Ovary (tissue), 9 donors: ENCODE measurements around the gene HOMER2. TPM values are rescaled to one million over a fixed set of nuclear protein-coding genes. Genes with fewer than 3 reads are reported as not detected.

Experiments
- DNase-seq, 5 donors: peaks; one replicate each; pipeline ENCODE4 v3.0.0-alpha.2; 2019 to 2020
- H3K27ac ChIP-seq, 2 donors: fragments of 200-600 bp; one replicate each; pipeline versions ENCODE4 v1.5.1 to v1.8.0; 2019 to 2022
- H3K27me3 ChIP-seq: fragments of 200-600 bp; one replicate; pipeline ENCODE4 v1.8.0; 2022
- H3K36me3 ChIP-seq: fragments of 200-600 bp; sonication (generic); one replicate; pipeline ENCODE4 v1.5.1; 2019
- H3K4me1 ChIP-seq: one replicate; pipeline ENCODE4 v1.8.1; 2013; ENCODE audit warnings: mild to moderate bottlenecking, moderate library complexity; ENCODE audit not compliant: insufficient read depth
- H3K4me3 ChIP-seq: fragments of 200-600 bp; sonication (generic); one replicate; pipeline ENCODE4 v1.5.1; 2017
- H3K9me3 ChIP-seq, 2 donors: fragments of 200-600 bp in 1 of 2; sonication (generic) in 1 of 2; one replicate each; pipeline versions ENCODE4 v1.5.1 to v1.8.1; 2013 to 2019; ENCODE audit warnings: mild to moderate bottlenecking in 1 of 2, moderate library complexity in 1 of 2
- EP300 ChIP-seq: sonication (generic); formaldehyde crosslinking; IDR thresholded peaks from one replicate; pipeline ENCODE4 v1.6.1; 2017; ENCODE audit warnings: antibody characterized with exemption
- POLR2A ChIP-seq: fragments of 450-650 bp; IDR thresholded peaks from one replicate; pipeline ENCODE4 v1.6.1; 2017; ENCODE audit warnings: antibody characterized with exemption, mild to moderate bottlenecking, moderate library complexity
- WGBS, 3 donors: extraction: QIAGEN DNeasy Blood & Tissue Kit in 1 of 3; methylation state at CpG; one replicate each; pipeline versions ENCODE4 v1.1.5 to v1.1.7; 2013 to 2017; 5-methylcytosine and 5-hydroxymethylcytosine counted together
- intact Hi-C, 4 donors: fragments of 100-400 bp; cut with DNase I; formaldehyde crosslinking; loops; one replicate each; pipeline versions ENCODE4 v1.11.0 to v1.15.1; 2022 to 2023
- polyA plus RNA-seq, 2 donors: library from polyadenylated mRNA; stranded (reverse); fragments of 200-250 nt in 1 of 2; fragments of 350-450 nt in 1 of 2; fragmentation: Illumina TruSeq in 1 of 2; extraction: RNeasy Lipid Tissue Mini Kit (QIAGEN cat#74804) in 1 of 2; gene quantifications; one replicate each; pipeline ENCODE4 v1.2.3, GENCODE V29; 2013 to 2014
- total RNA-seq, 7 donors: library from RNA; depleted of rRNA in 2 of 7; stranded (reverse); fragments of >200 nt in 2 of 7; fragmentation: NEBNext Ultra II Directional in 3 of 7; extraction: Animal tissue kit (Norgen Biotek cat#: 25700) in 3 of 7; gene quantifications; one replicate each; pipeline versions ENCODE4 v1.1.0 to v1.2.4, GENCODE V29; 2016 to 2023
- TF ChIP-seq, protein P1 (sequence below), 3 donors: fragments of 450-650 bp in 2 of 3; fragments of 200-600 bp in 1 of 3; IDR thresholded peaks; one replicate each; pipeline versions ENCODE4 v1.5.1 to v1.8.0; 2016 to 2022; ENCODE audit warnings: antibody characterized with exemption in 3 of 3, mild to moderate bottlenecking in 1 of 3
- donor health status: DM: no; HTN: no; CAD: no; lungs with moderate emphysema.
- donor health status: DM: no; HTN: no; CAD: no.
- donor health status: Bipolar disorder and iron deficiency.
- donor health status: DM: yes; HTN: yes; CAD: no.
- donor health status: DM: no; HTN: no; CAD: no.
- donor health status: DM: yes; HTN: yes; CAD: no.

Gene HOMER2
- total and polyA plus RNA-seq, 9 donors: 3.0 to 60.8 (median 11.0) TPM

DNA sequence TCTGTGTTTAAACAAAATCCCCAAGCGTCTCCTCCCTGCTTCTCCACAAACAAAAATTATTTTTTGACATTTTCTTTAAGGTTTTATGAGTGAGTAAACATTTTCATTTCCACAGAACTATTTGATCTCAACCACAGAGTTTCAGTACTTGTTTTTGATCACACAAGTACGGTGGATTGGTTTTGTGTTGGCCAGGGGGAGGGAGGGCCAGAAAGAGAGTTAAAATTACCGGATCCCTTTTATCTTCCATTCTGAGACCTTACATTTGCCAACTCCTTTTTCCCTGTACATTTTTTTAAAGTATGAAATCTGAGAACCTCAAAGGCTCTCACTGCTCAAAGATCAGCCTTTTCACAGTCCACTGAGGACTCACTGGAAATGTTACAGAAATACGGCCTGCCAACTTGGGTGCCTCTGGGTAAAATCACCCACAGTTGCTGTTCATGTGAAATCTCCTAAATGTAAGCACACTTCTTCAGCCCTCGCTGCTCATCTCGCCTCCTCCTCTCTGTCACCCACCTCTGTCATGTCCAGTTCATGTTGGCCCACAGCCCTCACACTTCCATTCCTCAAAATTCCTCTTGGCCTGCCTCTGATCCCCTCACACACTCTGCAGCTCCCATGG lies 1.7 kb downstream of the HOMER2 start:
- TF ChIP-seq EP300: no peak
- no peak for TF ChIP-seq POLR2A
- TF ChIP-seq, protein P1, sequence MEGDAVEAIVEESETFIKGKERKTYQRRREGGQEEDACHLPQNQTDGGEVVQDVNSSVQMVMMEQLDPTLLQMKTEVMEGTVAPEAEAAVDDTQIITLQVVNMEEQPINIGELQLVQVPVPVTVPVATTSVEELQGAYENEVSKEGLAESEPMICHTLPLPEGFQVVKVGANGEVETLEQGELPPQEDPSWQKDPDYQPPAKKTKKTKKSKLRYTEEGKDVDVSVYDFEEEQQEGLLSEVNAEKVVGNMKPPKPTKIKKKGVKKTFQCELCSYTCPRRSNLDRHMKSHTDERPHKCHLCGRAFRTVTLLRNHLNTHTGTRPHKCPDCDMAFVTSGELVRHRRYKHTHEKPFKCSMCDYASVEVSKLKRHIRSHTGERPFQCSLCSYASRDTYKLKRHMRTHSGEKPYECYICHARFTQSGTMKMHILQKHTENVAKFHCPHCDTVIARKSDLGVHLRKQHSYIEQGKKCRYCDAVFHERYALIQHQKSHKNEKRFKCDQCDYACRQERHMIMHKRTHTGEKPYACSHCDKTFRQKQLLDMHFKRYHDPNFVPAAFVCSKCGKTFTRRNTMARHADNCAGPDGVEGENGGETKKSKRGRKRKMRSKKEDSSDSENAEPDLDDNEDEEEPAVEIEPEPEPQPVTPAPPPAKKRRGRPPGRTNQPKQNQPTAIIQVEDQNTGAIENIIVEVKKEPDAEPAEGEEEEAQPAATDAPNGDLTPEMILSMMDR (IDR thresholded peaks at IDR 0.05): no peak
- no peaks in the 10 kb centered on the region for H3K27me3 ChIP-seq
- DNase-seq: no peak
- no peaks in the 10 kb centered on the region for H3K9me3 ChIP-seq
- 58 to 62% (median 62%) methylated on average over 6 of the region's 6 CpGs for WGBS, 3 donors
- H3K27ac ChIP-seq: no peak overlapping the region
- intact Hi-C loops: no loop called here
- H3K4me1 ChIP-seq: no peaks in the 10 kb centered on the region
- H3K36me3 ChIP-seq: no peaks in the 10 kb centered on the region
- no peak overlapping the region for H3K4me3 ChIP-seq

GRCh38 chr15:82950295-82950694 lies 2.2 kb downstream of the HOMER2 start:
- Histone ChIP-seq H3K27ac (no peak overlapping the region), H3K9me3 (no peaks in the 10 kb centered on the region), H3K4me3 (no peak overlapping the region), H3K27me3 (no peaks in the 10 kb centered on the region), H3K36me3 (no peaks in the 10 kb centered on the region), H3K4me1 (no peaks in the 10 kb centered on the region)
- 72 to 86% (median 82%) methylated on average over 5 of the region's 5 CpGs for WGBS, 3 donors
- no peak for DNase-seq
- intact Hi-C loops: no loop called here
- TF ChIP-seq EP300: no peak
- no peak for TF ChIP-seq POLR2A
- TF ChIP-seq, protein P1 (IDR thresholded peaks at IDR 0.05): no peak

- no peaks in the 10 kb centered on the region for H3K4me1 ChIP-seq
- DNase-seq: no peak
- no peaks in the 10 kb centered on the region for H3K27me3 ChIP-seq
- no peaks in the 10 kb centered on the region for H3K36me3 ChIP-seq
- no peak overlapping the region for H3K27ac ChIP-seq
- intact Hi-C loops: no loop called here
- TF ChIP-seq, protein P1 (IDR thresholded peaks at IDR 0.05): no peak
- TF ChIP-seq EP300 (no peak), POLR2A (no peak)
- 88 to 89% (median 89%) methylated on average over 8 of the region's 8 CpGs for WGBS, 3 donors
- H3K4me3 ChIP-seq: no peak overlapping the region
- no peaks in the 10 kb centered on the region for H3K9me3 ChIP-seq
Observed at GRCh38 chr15:82946155-82946701, 6.3 kb downstream of the HOMER2 start.

- intact Hi-C loops: no loop called here
- Histone ChIP-seq H3K36me3 (no peaks in the 10 kb centered on the region), H3K27ac (no peak overlapping the region), H3K27me3 (no peaks in the 10 kb centered on the region), H3K4me1 (no peaks in the 10 kb centered on the region), H3K4me3 (no peak overlapping the region), H3K9me3 (no peaks in the 10 kb centered on the region)
- WGBS, 3 donors: 76 to 92% (median 91%) methylated on average over 5 of the region's 5 CpGs
- TF ChIP-seq EP300: no peak
- TF ChIP-seq POLR2A: no peak
- TF ChIP-seq, protein P1 (IDR thresholded peaks at IDR 0.05): no peak
- DNase-seq: no peak
Observed at GRCh38 chr15:82945326-82945725, 7.2 kb downstream of the HOMER2 start.
